ENCODE measurements around the gene TAS1R1.

DNA sequence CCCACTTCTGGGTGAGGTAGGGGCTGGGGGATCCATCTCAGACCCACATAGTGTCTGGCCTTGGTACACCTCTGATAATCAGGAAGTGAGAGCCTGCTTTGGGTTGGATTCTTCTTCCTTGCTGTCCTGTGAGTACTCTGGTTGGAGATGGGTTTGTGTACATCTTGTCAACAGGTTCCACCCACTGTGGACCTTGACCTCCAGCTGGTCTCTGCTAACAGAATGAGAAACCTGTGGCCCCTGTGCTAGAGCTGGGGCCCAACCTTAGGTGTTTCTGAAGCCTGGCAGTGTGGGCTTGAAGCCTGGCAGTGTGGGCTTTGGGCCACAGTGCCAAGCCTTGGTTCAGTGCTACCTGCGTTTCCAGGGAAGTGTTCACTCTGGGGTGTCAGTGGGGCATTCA is 27.3 kb downstream of the TAS1R1 start:
- TF ChIP-seq POLR2AphosphoS5 (IDR thresholded peaks at IDR 0.05; ENCODE audit: borderline replicate concordance, low read depth, low read length) = no peak
- TF ChIP-seq EZH2 (IDR thresholded peaks at IDR 0.05) = no peak
- TF ChIP-seq FOXP2 (optimal IDR thresholded peaks at IDR 0.05; ENCODE audit: control extremely low read depth, extremely low read length, insufficient read depth) = no peak

All from SK-N-MC (cell line).